ENCODE data around the gene CCNJL.
A peak's percentile ranks its signal among the peaks of the same experiment; 100 is the strongest.

The CCNJL gene

DNA sequence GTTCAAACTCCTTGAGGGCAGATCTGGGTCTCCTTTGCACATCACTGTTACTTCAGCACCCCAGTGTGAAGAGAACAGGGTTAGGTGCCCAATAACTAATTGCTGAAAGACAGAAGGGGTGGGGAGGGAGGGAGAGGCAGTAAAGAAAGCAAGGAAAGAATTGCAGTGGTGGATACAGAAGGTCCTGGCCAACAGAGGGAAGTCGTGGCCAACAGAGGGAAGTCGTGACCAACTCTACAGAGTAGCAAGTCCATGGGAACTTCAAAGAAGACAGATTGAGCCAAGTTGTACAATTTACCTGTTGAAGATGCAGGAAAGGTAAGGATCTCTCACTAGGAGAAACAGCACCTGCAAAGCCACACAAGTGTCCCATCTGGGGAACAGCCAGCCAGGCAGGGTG lies 27.0 kb downstream of the CCNJL start:
- peaks cover 3% of the 10 kb centered on the region for H3K36me3 ChIP-seq
- peaks cover 41 to 60% of the 10 kb centered on the region in 2 experiments for H3K4me1 ChIP-seq (ENCODE audit: control insufficient read depth in 1 of 2, insufficient read depth in 1 of 2, low read depth in 1 of 2, low read length in 1 of 2)
- peak overlapping the region; percentile 63 for H3K27ac ChIP-seq
- H3K27me3 ChIP-seq, result no peaks in the 10 kb centered on the region
- no peaks in the 10 kb centered on the region for H3K9me3 ChIP-seq
- TF ChIP-seq, protein P1, sequence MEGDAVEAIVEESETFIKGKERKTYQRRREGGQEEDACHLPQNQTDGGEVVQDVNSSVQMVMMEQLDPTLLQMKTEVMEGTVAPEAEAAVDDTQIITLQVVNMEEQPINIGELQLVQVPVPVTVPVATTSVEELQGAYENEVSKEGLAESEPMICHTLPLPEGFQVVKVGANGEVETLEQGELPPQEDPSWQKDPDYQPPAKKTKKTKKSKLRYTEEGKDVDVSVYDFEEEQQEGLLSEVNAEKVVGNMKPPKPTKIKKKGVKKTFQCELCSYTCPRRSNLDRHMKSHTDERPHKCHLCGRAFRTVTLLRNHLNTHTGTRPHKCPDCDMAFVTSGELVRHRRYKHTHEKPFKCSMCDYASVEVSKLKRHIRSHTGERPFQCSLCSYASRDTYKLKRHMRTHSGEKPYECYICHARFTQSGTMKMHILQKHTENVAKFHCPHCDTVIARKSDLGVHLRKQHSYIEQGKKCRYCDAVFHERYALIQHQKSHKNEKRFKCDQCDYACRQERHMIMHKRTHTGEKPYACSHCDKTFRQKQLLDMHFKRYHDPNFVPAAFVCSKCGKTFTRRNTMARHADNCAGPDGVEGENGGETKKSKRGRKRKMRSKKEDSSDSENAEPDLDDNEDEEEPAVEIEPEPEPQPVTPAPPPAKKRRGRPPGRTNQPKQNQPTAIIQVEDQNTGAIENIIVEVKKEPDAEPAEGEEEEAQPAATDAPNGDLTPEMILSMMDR (IDR thresholded peaks at IDR 0.05), result peak; percentile 55
- H3K4me3 ChIP-seq (ENCODE audit: low read depth in 1 of 2, low read length in 1 of 2), result no peak overlapping the region

DNA sequence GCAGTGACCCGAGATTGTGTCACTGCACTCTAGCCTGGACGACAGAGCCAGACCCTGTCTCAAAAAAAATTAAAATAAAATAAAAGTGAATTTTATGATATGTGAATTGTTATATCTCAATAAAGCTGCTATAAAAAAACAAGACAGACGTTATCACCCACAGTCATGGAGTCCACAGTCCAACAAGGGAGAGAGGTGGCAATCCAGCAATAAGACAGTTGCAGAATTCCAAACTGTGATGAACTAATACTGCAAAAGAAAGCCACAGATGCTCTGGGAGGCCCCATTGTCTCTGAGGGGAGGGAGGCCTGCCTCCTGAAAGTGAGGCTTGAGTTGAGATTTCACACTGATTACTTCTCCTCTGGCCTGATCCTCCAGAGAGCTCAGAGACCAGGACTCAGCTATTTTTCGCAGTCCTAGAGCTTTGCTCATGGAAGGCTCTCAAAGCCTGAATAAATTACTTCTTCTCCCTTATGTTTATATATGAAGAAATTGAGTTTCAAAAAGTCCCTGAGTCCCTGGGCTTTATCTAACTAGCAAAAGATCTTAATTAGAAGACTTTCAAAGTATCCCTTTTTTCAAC lies 28.0 kb downstream of the CCNJL start:
- Histone ChIP-seq H3K27me3 (no peaks in the 10 kb centered on the region), H3K4me1 (ENCODE audit: control insufficient read depth in 1 of 2, insufficient read depth in 1 of 2, low read depth in 1 of 2, low read length in 1 of 2) (peaks cover 34 to 51% of the 10 kb centered on the region in 2 experiments), H3K27ac (no peak overlapping the region), H3K9me3 (no peaks in the 10 kb centered on the region), H3K4me3 (ENCODE audit: low read depth in 1 of 2, low read length in 1 of 2) (no peak overlapping the region), H3K36me3 (peaks cover 12% of the 10 kb centered on the region)
- TF ChIP-seq, protein P1 (IDR thresholded peaks at IDR 0.05), result no peak

DNA sequence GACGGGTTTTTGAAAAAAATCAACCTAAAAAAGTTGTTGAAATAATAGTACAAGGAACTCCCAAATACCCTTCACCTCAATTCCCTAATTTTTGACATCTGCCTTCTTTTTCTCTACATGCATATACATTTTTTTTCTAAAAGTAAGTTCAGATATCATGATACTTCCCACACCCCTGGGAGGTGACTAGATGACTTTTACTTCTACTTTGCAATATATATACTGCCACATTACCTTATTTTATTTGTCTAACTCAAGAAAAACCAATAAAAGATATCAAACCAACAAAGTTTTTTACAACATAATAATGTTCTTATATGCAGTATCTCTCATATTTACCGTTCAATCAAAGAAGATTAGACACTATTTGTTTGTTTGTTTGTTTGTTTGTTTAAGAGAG lies 31.1 kb downstream of the CCNJL start:
- Histone ChIP-seq H3K36me3 (peaks cover 33% of the 10 kb centered on the region), H3K27me3 (no peaks in the 10 kb centered on the region), H3K4me1 (ENCODE audit: control insufficient read depth in 1 of 2, insufficient read depth in 1 of 2, low read depth in 1 of 2, low read length in 1 of 2) (peaks cover 16 to 20% of the 10 kb centered on the region in 2 experiments), H3K27ac (no peak overlapping the region), H3K9me3 (no peaks in the 10 kb centered on the region), H3K4me3 (ENCODE audit: low read depth in 1 of 2, low read length in 1 of 2) (no peak overlapping the region)
- TF ChIP-seq, protein P1 (IDR thresholded peaks at IDR 0.05), result no peak

DNA sequence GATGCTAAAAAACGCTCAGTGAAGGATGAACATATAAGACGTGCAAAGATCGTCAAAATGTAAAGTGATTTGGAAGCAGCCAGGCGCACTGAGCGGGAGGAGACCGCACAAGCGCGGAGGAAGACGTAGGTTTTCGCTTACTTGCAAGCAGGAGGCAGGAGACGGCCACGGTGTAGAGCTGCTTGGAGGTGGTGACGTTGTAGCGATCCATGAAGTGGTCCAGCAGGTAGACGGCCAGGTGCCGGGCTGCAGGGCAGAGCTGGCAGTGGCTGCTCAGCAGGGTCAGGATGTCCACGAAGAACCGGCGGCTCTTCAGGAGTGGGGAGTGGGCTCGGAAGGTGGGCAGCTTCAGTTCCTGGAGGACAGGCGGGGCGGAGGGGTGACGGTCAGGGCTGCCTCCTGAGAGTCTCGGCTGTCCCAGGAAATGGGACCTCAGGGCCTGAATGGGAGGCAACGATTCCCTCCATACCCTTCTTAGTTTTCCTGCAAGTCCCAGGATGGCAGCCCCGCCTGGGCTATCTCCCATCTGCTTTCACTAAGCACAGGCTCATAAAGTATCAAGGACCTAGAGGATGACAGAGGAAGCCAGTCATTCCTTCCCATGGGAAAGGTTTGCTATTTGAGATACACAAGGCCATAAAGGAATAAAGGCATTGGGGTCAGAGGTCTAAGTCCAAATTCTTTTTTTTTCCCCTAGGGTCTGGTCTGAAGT lies 31.8 kb downstream of the CCNJL start:
- TF ChIP-seq, protein P1 (IDR thresholded peaks at IDR 0.05), result no peak
- Histone ChIP-seq H3K4me3 (ENCODE audit: low read depth in 1 of 2, low read length in 1 of 2) (no peak overlapping the region), H3K9me3 (no peaks in the 10 kb centered on the region), H3K36me3 (peaks cover 38% of the 10 kb centered on the region), H3K27me3 (no peaks in the 10 kb centered on the region), H3K4me1 (ENCODE audit: control insufficient read depth in 1 of 2, insufficient read depth in 1 of 2, low read depth in 1 of 2, low read length in 1 of 2) (peaks cover 9 to 12% of the 10 kb centered on the region in 2 experiments), H3K27ac (no peak overlapping the region)

DNA sequence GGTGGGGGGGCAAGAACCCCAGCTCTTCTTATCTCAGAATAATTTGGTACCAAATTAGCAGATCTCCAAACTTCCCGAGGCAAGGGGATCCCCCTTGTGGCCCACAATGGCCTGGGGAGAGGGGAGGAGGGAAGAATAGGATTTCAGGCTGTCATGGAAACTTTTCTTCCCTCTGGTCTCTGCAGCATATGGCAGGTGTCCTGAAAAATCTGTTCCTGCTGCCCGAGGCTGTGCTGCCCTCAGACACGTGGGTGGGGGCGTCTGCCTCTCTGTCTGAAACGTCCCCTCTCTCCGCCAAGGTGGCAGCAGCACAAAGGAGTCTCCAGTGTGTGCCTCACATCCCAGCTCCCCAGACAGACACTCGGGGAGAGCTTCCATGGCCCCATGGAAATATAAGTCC lies 34.0 kb downstream of the CCNJL start:
- no peak overlapping the region for H3K4me3 ChIP-seq (ENCODE audit: low read depth in 1 of 2, low read length in 1 of 2)
- H3K4me1 ChIP-seq (ENCODE audit: control insufficient read depth in 1 of 2, insufficient read depth in 1 of 2, low read depth in 1 of 2, low read length in 1 of 2), result peaks cover 3 to 14% of the 10 kb centered on the region in 2 experiments
- peaks cover 45% of the 10 kb centered on the region for H3K36me3 ChIP-seq
- no peak overlapping the region for H3K27ac ChIP-seq
- no peaks in the 10 kb centered on the region for H3K9me3 ChIP-seq
- TF ChIP-seq, protein P1 (IDR thresholded peaks at IDR 0.05), result no peak
- no peaks in the 10 kb centered on the region for H3K27me3 ChIP-seq

All from neutrophil (primary cell).